SK-N-SH (cell line): ENCODE results near the gene RPS5. TPM values are rescaled to one million over a fixed set of nuclear protein-coding genes. Genes with fewer than 3 reads are reported as not detected.
"Not testable (repeated sequence)": the region's sequence is repeated elsewhere in the genome, so short reads cannot be mapped to it uniquely, and the experiment has no call there.

ENCODE experiments used
- CTCF ChIA-PET: fragments of 300-600, 350-600 bp; formaldehyde crosslinking; extraction: SDS; loops from one replicate; lab custom pipeline; 2021; lab: Yijun Ruan, JAX
- POLR2A ChIA-PET: fragments of 350-600 bp; sonication (Branson Sonifier 250); formaldehyde crosslinking; extraction: SDS; loops from one replicate; lab custom pipeline; 2020; ENCODE audit warnings: antibody characterized with exemption, inconsistent platforms; lab: Yijun Ruan, JAX
- DNase-seq: peaks from one replicate; pipeline ENCODE4 v3.0.0; 2012
- H2AFZ ChIP-seq: fragments of 200-600 bp; sonication (generic); 2 replicates; pipeline ENCODE4 v1.8.1; 2016; ENCODE audit warnings: antibody characterized with exemption, mild to moderate bottlenecking, low read depth
- H3F3A ChIP-seq: fragments of 200-600 bp; sonication (generic); replicated peaks from 2 replicates; pipeline ENCODE3; 2016; ENCODE audit warnings: antibody characterized with exemption, mild to moderate bottlenecking; ENCODE audit not compliant: insufficient read depth
- H3K27ac ChIP-seq, 2 experiments: fragments of 200-500 bp in 1 of 2; fragments of 200-600 bp in 1 of 2; sonication (Bioruptor generic) in 1 of 2; sonication (generic), shearing (Covaris generic) in 1 of 2; 2 replicates each; pipeline versions ENCODE4 v1.5.1 to v1.6.1; 2014 to 2016; ENCODE audit warnings: low read depth in 2 of 2, inconsistent platforms in 1 of 2, low read length in 1 of 2, mild to moderate bottlenecking in 1 of 2, mixed read lengths in 1 of 2
- H3K27me3 ChIP-seq: fragments of 200-600 bp; sonication (generic), shearing (Covaris generic); 2 replicates; pipeline ENCODE4 v1.6.1; 2016; ENCODE audit warnings: mixed run types; ENCODE audit not compliant: insufficient read depth
- H3K36me3 ChIP-seq, 2 experiments: fragments of 200-500 bp in 1 of 2; fragments of 200-600 bp in 1 of 2; sonication (Bioruptor generic) in 1 of 2; sonication (generic) in 1 of 2; replicated peaks in 1 of 2; 2 replicates each; pipeline versions ENCODE3 to v1.5.1; 2014 to 2016; ENCODE audit warnings: low read length in 1 of 2, mild to moderate bottlenecking in 1 of 2; ENCODE audit not compliant: insufficient read depth in 2 of 2, control insufficient read depth in 1 of 2
- H3K4me1 ChIP-seq, 2 experiments: fragments of 200-500 bp in 1 of 2; fragments of 200-600 bp in 1 of 2; sonication (Bioruptor generic) in 1 of 2; sonication (generic), shearing (Covaris generic) in 1 of 2; 2 replicates each; pipeline versions ENCODE4 v1.5.1 to v1.6.1; 2014 to 2016; ENCODE audit warnings: low read depth in 1 of 2, low read length in 1 of 2, mixed run types in 1 of 2; ENCODE audit not compliant: insufficient read depth in 2 of 2, control insufficient read depth in 1 of 2
- H3K4me2 ChIP-seq: fragments of 200-600 bp; sonication (generic), shearing (Covaris generic); 2 replicates; pipeline ENCODE4 v1.6.1; 2017; ENCODE audit warnings: mixed run types
- H3K4me3 ChIP-seq, 2 experiments: fragments of 200-500 bp in 1 of 2; fragments of 200-600 bp in 1 of 2; sonication (Bioruptor generic) in 1 of 2; sonication (generic), shearing (Covaris generic) in 1 of 2; 2 replicates each; pipeline versions ENCODE4 v1.5.1 to v1.8.1; 2014 to 2016; ENCODE audit warnings: low read depth in 2 of 2, inconsistent platforms in 1 of 2, low read length in 1 of 2, mild to moderate bottlenecking in 1 of 2, mixed read lengths in 1 of 2, moderate library complexity in 1 of 2
- H3K79me2 ChIP-seq: fragments of 200-600 bp; sonication (generic); 2 replicates; pipeline ENCODE4 v1.8.1; 2017; ENCODE audit warnings: mild to moderate bottlenecking; ENCODE audit not compliant: insufficient read depth
- H3K9ac ChIP-seq: fragments of 200-600 bp; sonication (generic); 2 replicates; pipeline ENCODE4 v1.6.1; 2017; ENCODE audit warnings: mixed run types
- H3K9me2 ChIP-seq: fragments of 200-600 bp; sonication (generic); 2 replicates; pipeline ENCODE4 v1.6.1; 2017; ENCODE audit warnings: mixed run types
- H3K9me3 ChIP-seq: fragments of 200-600 bp; sonication (generic); 2 replicates; pipeline ENCODE4 v1.6.1; 2017; ENCODE audit warnings: mixed run types, mild to moderate bottlenecking, moderate library complexity
- H4K20me1 ChIP-seq: fragments of 200-600 bp; sonication (generic); 2 replicates; pipeline ENCODE4 v1.6.1; 2017; ENCODE audit warnings: mild to moderate bottlenecking, mixed run types; ENCODE audit not compliant: insufficient read depth
- CHD2 ChIP-seq: fragments of 150-350 bp; IDR thresholded peaks from 2 replicates; pipeline ENCODE4 v1.6.1; 2018; ENCODE audit warnings: low read length; ENCODE audit not compliant: partially characterized antibody
- CTCF ChIP-seq: fragments of 200-600 bp; sonication (generic); IDR thresholded peaks from 2 replicates; pipeline ENCODE4 v1.6.1; 2017; ENCODE audit warnings: antibody characterized with exemption, mild to moderate bottlenecking, moderate library complexity
- ELF1 ChIP-seq: IDR thresholded peaks from 2 replicates; pipeline ENCODE4 v1.4.0; 2012
- FOSL2 ChIP-seq: IDR thresholded peaks from 2 replicates; pipeline ENCODE4 v1.4.0; 2012; ENCODE audit warnings: low read depth, mild to moderate bottlenecking, moderate library complexity, borderline replicate concordance
- MAX ChIP-seq: IDR thresholded peaks from 2 replicates; pipeline ENCODE4 v1.4.0; 2012; ENCODE audit warnings: low read depth
- MEF2A ChIP-seq: IDR thresholded peaks from 2 replicates; pipeline ENCODE4 v1.4.0; 2012; ENCODE audit warnings: low read depth, borderline replicate concordance
- NRF1 ChIP-seq: IDR thresholded peaks from 2 replicates; pipeline ENCODE4 v1.6.1; 2012; ENCODE audit warnings: low read depth, mild to moderate bottlenecking, low read length
- PBX3 ChIP-seq: IDR thresholded peaks from 2 replicates; pipeline ENCODE4; 2012
- RAD21 ChIP-seq: IDR thresholded peaks from 2 replicates; pipeline ENCODE4 v1.6.1; 2012; ENCODE audit warnings: mild to moderate bottlenecking, low read length
- RCOR1 ChIP-seq: fragments of 150-350 bp; IDR thresholded peaks from 2 replicates; pipeline ENCODE4 v1.6.1; 2017; ENCODE audit warnings: antibody characterized with exemption, low read length
- RFX5 ChIP-seq: IDR thresholded peaks from 2 replicates; pipeline ENCODE4 v1.6.1; 2012; ENCODE audit warnings: mild to moderate bottlenecking, improper control_type of control experiment, low read length
- SMC3 ChIP-seq: IDR thresholded peaks from 2 replicates; pipeline ENCODE4 v1.6.1; 2012; ENCODE audit warnings: low read depth, low read length, improper control_type of control experiment
- USF2 ChIP-seq: fragments of 150-350 bp; IDR thresholded peaks from 2 replicates; pipeline ENCODE4 v1.6.1; 2017; ENCODE audit warnings: antibody characterized with exemption, low read length, low read depth, borderline replicate concordance
- YY1 ChIP-seq: IDR thresholded peaks from 2 replicates; pipeline ENCODE4 v1.4.0; 2012; ENCODE audit warnings: low read depth, mild to moderate bottlenecking
- whole genome bisulfite sequencing: methylation state at CpG from one replicate; pipeline ENCODE4 v1.1.6; 2017; ENCODE audit warnings: low lambda C conversion rate; 5-methylcytosine and 5-hydroxymethylcytosine counted together
- polyA plus RNA-seq, 3 experiments: library from polyadenylated mRNA; depleted of rRNA; stranded (reverse); fragments of >200 nt; gene quantifications; 2 replicates each; pipeline ENCODE4 v1.2.3, GENCODE V29; 2012

The RPS5 gene
- polyA plus RNA-seq, 1 of the 3 experiments (the other 2 are of a cell fraction) = 4,334 TPM

- TF ChIP-seq CHD2 (peak; percentile 26), NRF1 (peak; percentile 76), SMC3 (no peak)
These were observed 39.8 kb upstream of the RPS5 start (continued) for GRCh38 chr19:58346961-58347929.

- H3K9me2 ChIP-seq, DNase-seq, H3F3A ChIP-seq, H3K9me3 ChIP-seq, H4K20me1 ChIP-seq, H3K27me3 ChIP-seq, H3K4me1 ChIP-seq: not testable (repeated sequence)
- Histone ChIP-seq H3K79me2 (peaks cover 65% of the 10 kb centered on the region), H3K4me2 (peak overlapping the region; percentile 78), H3K36me3 (peaks cover 2 to 12% of the 10 kb centered on the region in 2 experiments), H3K27ac (peak overlapping the region in 1 of 2 experiments; percentile 11; a peak in 2 of 4 replicates), H3K9ac (peak overlapping the region; percentile 68), H2AFZ (peak overlapping the region; percentile 83), H3K4me3 (peak overlapping the region; percentile 73 to 87)
- WGBS = 3% methylated on average over 12 of the region's 12 CpGs
- ChIA-PET CTCF (interaction anchor here (0.9 to 2.3 kb wide), 5 partner anchors 15 to 172 kb away, joined by 3 to 12 read pairs (median 4); partner anchors contain the start of genes ZBTB45 and ZNF497), POLR2A (interaction anchor here (1.3 to 2.1 kb wide), 4 partner anchors 11 to 22 kb away, joined by 4 to 34 read pairs (median 6); partner anchors contain the start of genes ZNF497 and ZSCAN22)
- TF ChIP-seq YY1 = 0 out of 2 replicates have a peak, but pooled peaks have one; percentile 4
These were observed 39.0 kb upstream of the RPS5 start for GRCh38 chr19:58348080-58348479.

GRCh38 chr19:58349590-58349989 is 37.5 kb upstream of the RPS5 start:
- Histone ChIP-seq H3K4me1 (peaks cover 0 to 6% of the 10 kb centered on the region in 2 experiments; a peak in 2 of 4 replicates), H3K27me3 (no peaks in the 10 kb centered on the region), H3K9me3 (no peaks in the 10 kb centered on the region), H3K27ac (no peak overlapping the region), H2AFZ (no peak overlapping the region), H3K9ac (no peak overlapping the region), H3K79me2 (peaks cover 56% of the 10 kb centered on the region), H3K4me3 (no peak overlapping the region), H3F3A (peaks cover 5% of the 10 kb centered on the region), H4K20me1 (no peaks in the 10 kb centered on the region), H3K9me2 (no peaks in the 10 kb centered on the region), H3K4me2 (no peak overlapping the region), H3K36me3 (peaks cover 2 to 12% of the 10 kb centered on the region in 2 experiments)
- CTCF ChIA-PET = no interaction called here
- 96% methylated on average over 8 of the region's 8 CpGs for WGBS
- POLR2A ChIA-PET = no interaction called here
- no peak for DNase-seq
- no peak for TF ChIP-seq MAX
- no peak for TF ChIP-seq RFX5
- no peak for TF ChIP-seq YY1
- no peak for TF ChIP-seq CTCF
- no peak for TF ChIP-seq FOSL2
- no peak for TF ChIP-seq RCOR1
- TF ChIP-seq MEF2A = no peak
- no peak for TF ChIP-seq ELF1
- TF ChIP-seq NRF1 = no peak
- no peak for TF ChIP-seq USF2
- no peak for TF ChIP-seq PBX3
- no peak for TF ChIP-seq RAD21
